H1 (cell line): ENCODE data around the gene CUL1. TPM values are rescaled to one million over a fixed set of nuclear protein-coding genes. Genes with fewer than 3 reads are reported as not detected.

Experiments
- CTCF ChIA-PET: fragments of 300-600 bp; sonication (Branson Sonifier 250); formaldehyde crosslinking; loops from one replicate; lab custom pipeline; 2021; ENCODE audit not compliant: partially characterized antibody; lab: Charles Lee
- POLR2A ChIA-PET: fragments of 300-600 bp; sonication (Branson Sonifier 250); formaldehyde crosslinking; loops from one replicate; lab custom pipeline; 2021; ENCODE audit warnings: inconsistent platforms; ENCODE audit not compliant: partially characterized antibody; lab: Charles Lee
- DNase-seq, 2 experiments: peaks; one replicate each; pipeline versions ENCODE4 v3.0.0 to v3.0.0-alpha.2; 2010 to 2022; ENCODE audit warnings: low spot score in 2 of 2, low read depth in 1 of 2, mixed read lengths in 1 of 2
- FAIRE-seq: peaks from 2 replicates; lab custom pipeline; 2011; peaks lifted over from hg19 to GRCh38; lab: Jason Lieb, UNC
- H2AFZ ChIP-seq: 2 replicates; pipeline ENCODE4 v1.8.1; 2012; ENCODE audit warnings: low read length, inconsistent platforms
- H2AK5ac ChIP-seq: 2 replicates; pipeline ENCODE4 v1.6.1; 2013; ENCODE audit warnings: low read depth, low read length
- H2BK120ac ChIP-seq: replicated peaks from 2 replicates; pipeline ENCODE3; 2013; ENCODE audit warnings: low read depth, low read length, inconsistent platforms
- H2BK12ac ChIP-seq: 2 replicates; pipeline ENCODE4 v1.6.1; 2013; ENCODE audit warnings: low read depth, low read length
- H2BK15ac ChIP-seq: 2 replicates; pipeline ENCODE4 v1.6.1; 2013; ENCODE audit warnings: low read length
- H2BK20ac ChIP-seq: 2 replicates; pipeline ENCODE4 v1.6.1; 2013; ENCODE audit warnings: low read length
- H2BK5ac ChIP-seq: 2 replicates; pipeline ENCODE4 v1.6.1; 2013; ENCODE audit warnings: low read depth, low read length
- H3K14ac ChIP-seq: 2 replicates; pipeline ENCODE4 v1.6.1; 2013; ENCODE audit warnings: inconsistent platforms; ENCODE audit not compliant: insufficient read length
- H3K18ac ChIP-seq: 2 replicates; pipeline ENCODE4 v1.6.1; 2013; ENCODE audit warnings: low read length; ENCODE audit errors: extremely low read depth
- H3K23ac ChIP-seq: 2 replicates; pipeline ENCODE4 v1.6.1; 2013; ENCODE audit warnings: inconsistent platforms; ENCODE audit not compliant: insufficient read length
- H3K23me2 ChIP-seq: 2 replicates; pipeline ENCODE4 v1.6.1; 2013; ENCODE audit warnings: low read depth, low read length
- H3K27ac ChIP-seq: 2 replicates; pipeline ENCODE4 v1.6.1; 2011; ENCODE audit warnings: low read depth, low read length, inconsistent platforms
- H3K27me3 ChIP-seq, 4 experiments: replicated peaks in 1 of 4; 1 replicate in 1 of 4; 2 replicates in 3 of 4; pipeline versions ENCODE4 v1.6.1 to v1.8.1; 2011 to 2013; ENCODE audit warnings: low read length in 3 of 4, mild to moderate bottlenecking in 3 of 4, inconsistent platforms in 2 of 4, mixed read lengths in 2 of 4, moderate library complexity in 1 of 4; ENCODE audit not compliant: control insufficient read depth in 3 of 4, insufficient read depth in 3 of 4; ENCODE audit errors: extremely low read depth in 1 of 4
- H3K36me3 ChIP-seq, 4 experiments: 2 replicates each; pipeline versions ENCODE4 v1.6.1 to v1.8.1; 2011 to 2013; ENCODE audit warnings: mild to moderate bottlenecking in 4 of 4, low read length in 3 of 4, moderate library complexity in 2 of 4, control low read depth in 1 of 4, inconsistent platforms in 1 of 4; ENCODE audit not compliant: insufficient read depth in 4 of 4, control insufficient read depth in 2 of 4
- H3K4ac ChIP-seq: replicated peaks from 2 replicates; pipeline ENCODE3; 2013; ENCODE audit warnings: low read length, low read depth, mixed read lengths, inconsistent platforms; ENCODE audit not compliant: insufficient read length
- H3K4me1 ChIP-seq, 4 experiments: replicated peaks in 1 of 4; 1 replicate in 1 of 4; 2 replicates in 3 of 4; pipeline versions ENCODE4 v1.6.1 to v1.8.1; 2011 to 2013; ENCODE audit warnings: low read length in 3 of 4, inconsistent platforms in 2 of 4, mixed read lengths in 1 of 4; ENCODE audit not compliant: insufficient read depth in 4 of 4, control insufficient read depth in 3 of 4
- H3K4me2 ChIP-seq, 2 experiments: 2 replicates each; pipeline versions ENCODE4 v1.6.1 to v1.8.1; 2011 to 2013; ENCODE audit warnings: low read depth in 2 of 2, low read length in 2 of 2, control low read depth in 1 of 2, inconsistent platforms in 1 of 2, mild to moderate bottlenecking in 1 of 2; ENCODE audit not compliant: insufficient read depth in 1 of 2
- H3K4me3 ChIP-seq, 4 experiments: fragments of 200-600, 300-600 bp in 1 of 4; sonication (generic), shearing (Covaris generic), sonication (Bioruptor Twin) in 1 of 4; 2 replicates each; pipeline versions ENCODE4 v1.5.1 to v1.8.1; 2011 to 2016; ENCODE audit warnings: low read length in 4 of 4, low read depth in 3 of 4, control low read depth in 2 of 4, inconsistent platforms in 2 of 4, mild to moderate bottlenecking in 2 of 4, mixed read lengths in 1 of 4, moderate library complexity in 1 of 4; ENCODE audit not compliant: insufficient read depth in 2 of 4; ENCODE audit errors: extremely low read depth in 1 of 4
- H3K56ac ChIP-seq: replicated peaks from 2 replicates; pipeline ENCODE3; 2013; ENCODE audit warnings: low read depth, mild to moderate bottlenecking, mixed read lengths, low read length, inconsistent platforms; ENCODE audit not compliant: insufficient read length
- H3K79me1 ChIP-seq: 2 replicates; pipeline ENCODE4 v1.6.1; 2013; ENCODE audit warnings: low read depth, low read length, control low read depth
- H3K79me2 ChIP-seq, 2 experiments: 2 replicates each; pipeline versions ENCODE4 v1.6.1 to v1.8.1; 2012 to 2013; ENCODE audit warnings: low read length in 2 of 2, mild to moderate bottlenecking in 2 of 2, inconsistent platforms in 1 of 2; ENCODE audit not compliant: insufficient read depth in 2 of 2, control insufficient read depth in 1 of 2
- H3K9ac ChIP-seq, 4 experiments: replicated peaks in 1 of 4; 1 replicate in 1 of 4; 2 replicates in 3 of 4; pipeline versions ENCODE4 v1.6.1 to v1.8.1; 2011 to 2013; ENCODE audit warnings: low read depth in 3 of 4, low read length in 3 of 4, control low read depth in 2 of 4, mild to moderate bottlenecking in 2 of 4, moderate library complexity in 2 of 4, inconsistent platforms in 1 of 4; ENCODE audit errors: extremely low read depth in 1 of 4
- H3K9me3 ChIP-seq, 2 experiments: 2 replicates each; pipeline versions ENCODE4 v1.6.1 to v1.8.1; 2012 to 2013; ENCODE audit warnings: mild to moderate bottlenecking in 2 of 2, moderate library complexity in 2 of 2, control low read depth in 1 of 2, inconsistent platforms in 1 of 2, low read depth in 1 of 2, low read length in 1 of 2, mixed read lengths in 1 of 2; ENCODE audit not compliant: insufficient read depth in 2 of 2
- H4K20me1 ChIP-seq, 2 experiments: replicated peaks in 1 of 2; 2 replicates each; pipeline versions ENCODE3 to v1.8.1; 2011 to 2013; ENCODE audit warnings: inconsistent platforms in 2 of 2, low read length in 2 of 2, mild to moderate bottlenecking in 1 of 2; ENCODE audit not compliant: insufficient read depth in 2 of 2, control insufficient read depth in 1 of 2
- H4K5ac ChIP-seq: 2 replicates; pipeline ENCODE4 v1.6.1; 2013; ENCODE audit warnings: low read length, low read depth, mixed read lengths, inconsistent platforms; ENCODE audit not compliant: insufficient read length
- H4K8ac ChIP-seq: 2 replicates; pipeline ENCODE4 v1.8.0; 2013; ENCODE audit warnings: mild to moderate bottlenecking, moderate library complexity, low read length, inconsistent platforms; ENCODE audit not compliant: insufficient read depth; ENCODE audit errors: extremely low read depth
- H4K91ac ChIP-seq: replicated peaks from 2 replicates; pipeline ENCODE3; 2013; ENCODE audit warnings: low read length, mixed read lengths, inconsistent platforms; ENCODE audit not compliant: insufficient read length
- CEBPB ChIP-seq: IDR thresholded peaks from 2 replicates; pipeline ENCODE4 v1.6.1; 2012; ENCODE audit warnings: low read depth, low read length
- CREB1 ChIP-seq: IDR thresholded peaks from 2 replicates; pipeline ENCODE4 v1.6.1; 2012; ENCODE audit warnings: inconsistent platforms
- CTBP2 ChIP-seq: IDR thresholded peaks from 2 replicates; pipeline ENCODE4 v1.7.0; 2011; ENCODE audit warnings: borderline replicate concordance, mild to moderate bottlenecking, moderate library complexity, mixed read lengths, low read length; ENCODE audit not compliant: insufficient read depth, insufficient read length
- GABPA ChIP-seq: IDR thresholded peaks from 2 replicates; pipeline ENCODE4 v1.6.1; 2011; ENCODE audit warnings: mild to moderate bottlenecking, low read length, moderate library complexity, borderline replicate concordance; ENCODE audit not compliant: insufficient read depth
- JUND ChIP-seq: IDR thresholded peaks from 2 replicates; pipeline ENCODE4 v1.6.1; 2011; ENCODE audit warnings: mild to moderate bottlenecking, improper control_type of control experiment, low read length
- KDM5A ChIP-seq: fragments of 200-600 bp; IDR thresholded peaks from 2 replicates; pipeline ENCODE4 v1.7.1; 2012; ENCODE audit warnings: mild to moderate bottlenecking, low read length, inconsistent platforms, mixed read lengths
- RFX5 ChIP-seq: IDR thresholded peaks from 2 replicates; pipeline ENCODE4 v1.6.1; 2011; ENCODE audit warnings: low read depth, low read length, improper control_type of control experiment, borderline replicate concordance
- SIRT6 ChIP-seq: IDR thresholded peaks from one replicate; pipeline ENCODE4 v1.7.1; 2012; ENCODE audit warnings: low read length, inconsistent platforms
- WGBS, 2 experiments: shearing (Covaris generic) in 1 of 2; methylation state at CpG; one replicate each; pipeline versions ENCODE4 v1.1.6 to v1.1.7; 2013 to 2015; ENCODE audit warnings: low lambda C conversion rate in 2 of 2, mixed read lengths in 2 of 2, inconsistent platforms in 1 of 2, low coverage in 1 of 2, missing lambda C conversion rate in 1 of 2; ENCODE audit not compliant: insufficient replicate concordance in 2 of 2, insufficient coverage in 1 of 2, insufficient read length in 1 of 2; ENCODE audit errors: extremely low coverage in 1 of 2, missing lambda C conversion rate in 1 of 2; 5-methylcytosine and 5-hydroxymethylcytosine counted together
- polyA plus RNA-seq, 7 experiments: library from polyadenylated mRNA; depleted of rRNA in 3 of 7; stranded (reverse) in 5 of 7; unstranded in 2 of 7; fragments of >200 nt in 5 of 7; fragments of 200-250 nt in 2 of 7; gene quantifications; 1 replicate in 5 of 7; 2 replicates in 1 of 7; 4 replicates in 1 of 7; pipeline versions ENCODE4 v1.2.1 to v1.2.3, GENCODE V29; 2011 to 2013; ENCODE audit warnings: missing spikeins in 2 of 7, mixed read lengths in 2 of 7
- total RNA-seq: library from RNA; stranded (reverse); fragmentation: NEBNext Ultra II Directional; extraction: Animal tissue kit (Norgen Biotek cat#: 25700); gene quantifications from 2 replicates; pipeline ENCODE4 v1.2.1, GENCODE V29; 2021
- TF ChIP-seq, protein P1 (sequence below): IDR thresholded peaks from 2 replicates; pipeline ENCODE4 v1.6.1; 2012; ENCODE audit warnings: inconsistent platforms
- TF ChIP-seq, protein P2 (sequence below): IDR thresholded peaks from 2 replicates; pipeline ENCODE4 v1.6.1; 2011; ENCODE audit warnings: low read depth, mild to moderate bottlenecking, low read length; ENCODE audit not compliant: insufficient read depth

Gene CUL1
- total and polyA plus RNA-seq, 2 of the 8 experiments (the other 6 are each of a cell fraction or from before 2014, with no cell fraction given), result 33.0 to 77.3 TPM

DNA sequence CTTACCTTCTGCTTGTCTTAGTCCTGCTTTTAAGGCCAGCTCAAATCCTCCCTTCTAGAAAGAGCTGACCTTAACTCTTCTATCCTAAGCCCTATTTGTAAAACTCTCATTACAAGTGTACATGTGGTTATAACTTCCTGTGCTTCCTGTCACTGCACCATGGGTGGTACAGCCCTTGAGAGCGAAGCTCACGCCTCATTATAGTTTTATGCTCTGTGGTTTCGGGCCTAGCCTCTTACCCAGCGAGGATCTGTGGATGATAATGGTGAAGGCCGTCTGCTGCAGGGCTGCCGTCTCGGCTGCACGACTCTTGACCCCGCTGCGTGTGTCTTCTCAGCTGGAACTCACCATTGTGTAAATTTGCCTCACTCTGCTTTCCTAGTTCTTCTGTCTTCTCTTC, 74.6 kb downstream of the CUL1 start:
- Histone ChIP-seq H3K23ac (no peak overlapping the region), H2BK15ac (no peak overlapping the region), H2AFZ (no peak overlapping the region), H3K23me2 (no peaks in the 10 kb centered on the region), H3K27ac (no peak overlapping the region), H2BK5ac (0 out of 2 replicates have a peak overlapping the region, but pooled peaks have one; percentile 12), H3K9me3 (no peaks in the 10 kb centered on the region), H2BK12ac (no peak overlapping the region), H3K4me2 (no peak overlapping the region), H4K8ac (no peak overlapping the region), H3K56ac (no peak overlapping the region), H2BK120ac (no peak overlapping the region), H3K79me2 (peaks cover 0 to 2% of the 10 kb centered on the region in 2 experiments; a peak in 1 of 4 replicates), H4K20me1 (no peaks in the 10 kb centered on the region), H3K14ac (no peak overlapping the region), H2BK20ac (no peak overlapping the region), H3K79me1 (peaks cover 3% of the 10 kb centered on the region; the same call in 1 of the 2 replicates), H2AK5ac (no peak overlapping the region), H3K4me3 (no peak overlapping the region), H4K5ac (no peak overlapping the region), H3K27me3 (no peaks in the 10 kb centered on the region), H3K4me1 (peaks cover 0 to 8% (median 4%) of the 10 kb centered on the region in 4 experiments; a peak in 4 of 7 replicates), H3K9ac (no peak overlapping the region; a peak in 1 of 7 replicates), H4K91ac (no peak overlapping the region), H3K36me3 (peaks cover 2 to 40% (median 14%) of the 10 kb centered on the region in 4 experiments; a peak in 6 of 8 replicates), H3K4ac (no peak overlapping the region), H3K18ac (no peak overlapping the region)
- DNase-seq (no peak), FAIRE-seq (no peak)
- CTCF ChIA-PET, result interaction anchor here (1.0 to 3.5 kb wide), 8 partner anchors 10 to 198 kb away, joined by 3 to 10 read pairs (median 4); no protein-coding TSS in a partner anchor
- TF ChIP-seq, protein P1, sequence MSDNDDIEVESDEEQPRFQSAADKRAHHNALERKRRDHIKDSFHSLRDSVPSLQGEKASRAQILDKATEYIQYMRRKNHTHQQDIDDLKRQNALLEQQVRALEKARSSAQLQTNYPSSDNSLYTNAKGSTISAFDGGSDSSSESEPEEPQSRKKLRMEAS, result no peak
- TF ChIP-seq CEBPB (no peak), KDM5A (no peak), JUND (no peak), RFX5 (no peak), GABPA (no peak), CTBP2 (no peak), CREB1 (no peak), SIRT6 (no peak)
- TF ChIP-seq, protein P2, sequence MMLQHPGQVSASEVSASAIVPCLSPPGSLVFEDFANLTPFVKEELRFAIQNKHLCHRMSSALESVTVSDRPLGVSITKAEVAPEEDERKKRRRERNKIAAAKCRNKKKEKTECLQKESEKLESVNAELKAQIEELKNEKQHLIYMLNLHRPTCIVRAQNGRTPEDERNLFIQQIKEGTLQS, result no peak
- POLR2A ChIA-PET, result interaction anchor here (0.6 kb wide), 1 partner anchor 22 kb away, joined by 3 read pairs; no protein-coding TSS in a partner anchor
- 91% methylated on average over 10 of the region's 10 CpGs; no CpG with 5 or more reads in 1 of the 2 experiments for WGBS, 2 experiments
